ENCODE results near the gene MYO19.

MYO19 gene

DNA sequence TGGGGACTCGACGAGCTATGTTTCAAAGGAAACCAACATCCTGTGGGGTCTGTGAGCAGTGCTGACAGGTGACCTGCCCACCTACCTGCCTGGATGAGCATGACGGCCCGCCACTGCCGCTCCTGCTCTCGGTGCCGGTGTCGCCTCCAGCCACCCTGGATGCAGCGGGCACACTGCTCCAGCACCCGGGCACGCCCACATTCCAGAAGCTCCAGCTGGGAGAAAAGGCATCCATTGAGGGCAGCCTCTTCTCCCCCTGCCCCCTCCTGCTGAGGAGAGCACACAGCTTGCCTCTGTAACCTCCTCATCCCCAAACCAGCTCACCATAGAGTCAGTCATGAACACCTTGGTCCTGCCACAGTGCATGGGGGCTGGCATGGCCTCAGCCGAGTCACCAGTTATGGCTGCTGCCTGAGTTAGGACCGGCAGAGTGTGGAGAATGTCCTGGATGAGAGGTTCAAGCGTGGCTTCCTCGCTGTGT is 33.9 kb downstream of the MYO19 start:
- TF ChIP-seq, protein P1, sequence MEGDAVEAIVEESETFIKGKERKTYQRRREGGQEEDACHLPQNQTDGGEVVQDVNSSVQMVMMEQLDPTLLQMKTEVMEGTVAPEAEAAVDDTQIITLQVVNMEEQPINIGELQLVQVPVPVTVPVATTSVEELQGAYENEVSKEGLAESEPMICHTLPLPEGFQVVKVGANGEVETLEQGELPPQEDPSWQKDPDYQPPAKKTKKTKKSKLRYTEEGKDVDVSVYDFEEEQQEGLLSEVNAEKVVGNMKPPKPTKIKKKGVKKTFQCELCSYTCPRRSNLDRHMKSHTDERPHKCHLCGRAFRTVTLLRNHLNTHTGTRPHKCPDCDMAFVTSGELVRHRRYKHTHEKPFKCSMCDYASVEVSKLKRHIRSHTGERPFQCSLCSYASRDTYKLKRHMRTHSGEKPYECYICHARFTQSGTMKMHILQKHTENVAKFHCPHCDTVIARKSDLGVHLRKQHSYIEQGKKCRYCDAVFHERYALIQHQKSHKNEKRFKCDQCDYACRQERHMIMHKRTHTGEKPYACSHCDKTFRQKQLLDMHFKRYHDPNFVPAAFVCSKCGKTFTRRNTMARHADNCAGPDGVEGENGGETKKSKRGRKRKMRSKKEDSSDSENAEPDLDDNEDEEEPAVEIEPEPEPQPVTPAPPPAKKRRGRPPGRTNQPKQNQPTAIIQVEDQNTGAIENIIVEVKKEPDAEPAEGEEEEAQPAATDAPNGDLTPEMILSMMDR (conservative IDR thresholded peaks at IDR 0.05; ENCODE audit: low read length) = no peak
- no peak for TF ChIP-seq EZH2phosphoT487 (IDR thresholded peaks at IDR 0.05; ENCODE audit: borderline replicate concordance)
- Histone ChIP-seq H4K20me1 (ENCODE audit: insufficient read depth, low read length, poor library complexity, severe bottlenecking) (no peaks in the 10 kb centered on the region), H3K9me3 (ENCODE audit: insufficient read depth, low read depth, low read length) (no peaks in the 10 kb centered on the region), H3K4me3 (ENCODE audit: low read length, poor library complexity, severe bottlenecking) (no peak overlapping the region), H3K9me2 (replicated peaks; ENCODE audit: low read depth, low read length) (no peaks in the 10 kb centered on the region), H3K4me1 (ENCODE audit: insufficient read depth, low read length, poor library complexity, severe bottlenecking) (no peaks in the 10 kb centered on the region), H3K9ac (ENCODE audit: low read depth, low read length, poor library complexity, severe bottlenecking) (no peak overlapping the region), H3K36me3 (ENCODE audit: insufficient read depth, low read length) (peaks cover 82% of the 10 kb centered on the region; the same call in 1 of the 2 replicates), H3K27me3 (ENCODE audit: insufficient read depth, low read length, poor library complexity, severe bottlenecking) (no peaks in the 10 kb centered on the region), H3K79me2 (ENCODE audit: insufficient read depth, low read length) (no peaks in the 10 kb centered on the region), H2AFZ (ENCODE audit: low read length) (no peak overlapping the region), H3K4me2 (ENCODE audit: low read depth, low read length, poor library complexity, severe bottlenecking) (no peak overlapping the region), H3F3A (ENCODE audit: low read depth) (no peaks in the 10 kb centered on the region)

DNA sequence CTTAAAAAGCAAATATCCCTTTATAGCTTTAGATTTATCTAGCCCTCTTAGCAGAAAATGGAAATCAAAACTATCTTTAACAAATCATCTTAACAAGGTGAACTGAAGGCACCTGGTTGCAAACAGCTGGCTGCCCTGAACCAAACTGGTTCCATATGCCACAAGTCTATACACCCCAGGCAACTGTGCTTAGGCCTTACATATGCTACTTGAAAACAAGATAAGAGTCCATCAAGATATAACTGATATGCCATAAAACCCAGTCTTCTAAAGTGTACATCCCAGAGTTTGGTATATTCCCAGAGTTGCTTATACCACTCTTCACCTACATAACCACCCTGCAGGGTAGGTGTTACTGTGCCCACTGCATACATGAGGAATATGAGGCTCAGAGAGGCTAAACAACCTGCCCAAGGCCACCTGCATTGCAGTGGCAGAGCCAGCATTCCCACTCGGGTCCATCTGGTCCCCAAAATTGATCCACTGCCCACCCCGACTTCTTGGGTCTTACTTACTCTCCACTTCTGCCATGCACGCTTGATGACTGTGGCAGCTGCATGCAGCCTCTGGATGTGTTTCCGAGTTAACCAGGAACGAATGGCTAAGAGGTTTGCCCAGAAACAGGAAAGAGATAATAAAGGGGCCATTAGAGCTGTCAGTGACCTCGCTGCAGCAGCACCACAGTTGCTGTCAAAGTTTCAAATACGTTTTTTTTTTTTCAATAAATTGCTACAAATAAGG is 35.9 kb downstream of the MYO19 start:
- Histone ChIP-seq H3K4me3 (ENCODE audit: low read length, poor library complexity, severe bottlenecking) (no peak overlapping the region), H3K9me2 (replicated peaks; ENCODE audit: low read depth, low read length) (no peaks in the 10 kb centered on the region), H3K9ac (ENCODE audit: low read depth, low read length, poor library complexity, severe bottlenecking) (no peak overlapping the region), H3K27me3 (ENCODE audit: insufficient read depth, low read length, poor library complexity, severe bottlenecking) (no peaks in the 10 kb centered on the region), H2AFZ (ENCODE audit: low read length) (no peak overlapping the region), H3K79me2 (ENCODE audit: insufficient read depth, low read length) (no peaks in the 10 kb centered on the region), H3K4me2 (ENCODE audit: low read depth, low read length, poor library complexity, severe bottlenecking) (no peak overlapping the region), H3K9me3 (ENCODE audit: insufficient read depth, low read depth, low read length) (no peaks in the 10 kb centered on the region), H3F3A (ENCODE audit: low read depth) (no peaks in the 10 kb centered on the region; the same call in 1 of the 2 replicates), H4K20me1 (ENCODE audit: insufficient read depth, low read length, poor library complexity, severe bottlenecking) (no peaks in the 10 kb centered on the region), H3K4me1 (ENCODE audit: insufficient read depth, low read length, poor library complexity, severe bottlenecking) (no peaks in the 10 kb centered on the region), H3K36me3 (ENCODE audit: insufficient read depth, low read length) (peaks cover 85% of the 10 kb centered on the region; the same call in 1 of the 2 replicates)
- TF ChIP-seq, protein P1 (conservative IDR thresholded peaks at IDR 0.05; ENCODE audit: low read length) = no peak
- no peak for TF ChIP-seq EZH2phosphoT487 (IDR thresholded peaks at IDR 0.05; ENCODE audit: borderline replicate concordance)

DNA sequence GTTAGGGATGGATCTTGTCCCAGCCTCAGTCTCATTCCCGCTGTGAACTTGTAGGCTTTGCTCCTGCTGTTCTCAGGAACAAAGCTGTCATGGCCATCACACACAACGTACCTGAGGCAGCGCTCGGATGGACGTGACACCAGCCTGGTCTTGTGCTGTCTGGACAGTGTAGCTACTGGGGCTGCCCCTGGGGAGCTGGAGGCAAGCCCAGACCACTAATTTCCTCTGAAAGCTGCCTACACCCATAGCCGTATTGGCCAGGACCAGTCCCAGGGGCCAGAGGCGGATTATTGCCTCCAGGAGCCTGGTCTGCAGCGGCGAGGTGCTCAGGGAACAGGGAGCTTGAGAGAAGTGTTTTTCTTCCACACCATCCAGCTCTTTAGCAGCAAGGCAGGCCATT is 36.5 kb downstream of the MYO19 start:
- H3K4me3 ChIP-seq (ENCODE audit: low read length, poor library complexity, severe bottlenecking) = no peak overlapping the region
- no peaks in the 10 kb centered on the region for H4K20me1 ChIP-seq (ENCODE audit: insufficient read depth, low read length, poor library complexity, severe bottlenecking)
- H2AFZ ChIP-seq (ENCODE audit: low read length) = no peak overlapping the region
- H3K79me2 ChIP-seq (ENCODE audit: insufficient read depth, low read length) = no peaks in the 10 kb centered on the region
- no peaks in the 10 kb centered on the region for H3K9me2 ChIP-seq (replicated peaks; ENCODE audit: low read depth, low read length)
- no peaks in the 10 kb centered on the region for H3K27me3 ChIP-seq (ENCODE audit: insufficient read depth, low read length, poor library complexity, severe bottlenecking)
- TF ChIP-seq, protein P1 (conservative IDR thresholded peaks at IDR 0.05; ENCODE audit: low read length) = no peak
- no peak for TF ChIP-seq EZH2phosphoT487 (IDR thresholded peaks at IDR 0.05; ENCODE audit: borderline replicate concordance)
- no peaks in the 10 kb centered on the region for H3K9me3 ChIP-seq (ENCODE audit: insufficient read depth, low read depth, low read length)
- no peaks in the 10 kb centered on the region for H3K4me1 ChIP-seq (ENCODE audit: insufficient read depth, low read length, poor library complexity, severe bottlenecking)
- H3K9ac ChIP-seq (ENCODE audit: low read depth, low read length, poor library complexity, severe bottlenecking) = no peak overlapping the region
- H3F3A ChIP-seq (ENCODE audit: low read depth) = no peaks in the 10 kb centered on the region; the same call in 1 of the 2 replicates
- H3K36me3 ChIP-seq (ENCODE audit: insufficient read depth, low read length) = peaks cover 85% of the 10 kb centered on the region; the same call in 1 of the 2 replicates
- H3K4me2 ChIP-seq (ENCODE audit: low read depth, low read length, poor library complexity, severe bottlenecking) = no peak overlapping the region
